Stimulated activated naive CD8-positive, alpha-beta T cell treated with anti-CD3 and anti-CD28 coated beads, Interleukin-15, Interleukin-2, amounts not matched to agents 100 ng/mL and 50 ng/mL, for 24 hours (primary cell): ENCODE measurements around the gene ELOVL1.
"Not testable (repeated sequence)": the region's sequence is repeated elsewhere in the genome, so short reads cannot be mapped to it uniquely, and the experiment has no call there.

Experiments
- H3K27ac Mint-ChIP-seq: one replicate; pipeline ENCODE4 v1.8.0; 2021; ENCODE audit warnings: mild to moderate bottlenecking, mixed read lengths
- H3K27me3 Mint-ChIP-seq: one replicate; pipeline ENCODE4 v1.8.0; 2021; ENCODE audit warnings: mixed read lengths
- H3K36me3 Mint-ChIP-seq: one replicate; pipeline ENCODE4 v1.8.0; 2021; ENCODE audit warnings: low read depth, mixed read lengths
- H3K4me1 Mint-ChIP-seq: one replicate; pipeline ENCODE4 v1.8.0; 2021; ENCODE audit warnings: low read depth, mixed read lengths
- H3K4me3 Mint-ChIP-seq: one replicate; pipeline ENCODE4 v1.8.0; 2021; ENCODE audit warnings: mild to moderate bottlenecking, mixed read lengths
- H3K9me3 Mint-ChIP-seq: one replicate; pipeline ENCODE4 v1.8.0; 2021; ENCODE audit warnings: mixed read lengths

The ELOVL1 gene

DNA sequence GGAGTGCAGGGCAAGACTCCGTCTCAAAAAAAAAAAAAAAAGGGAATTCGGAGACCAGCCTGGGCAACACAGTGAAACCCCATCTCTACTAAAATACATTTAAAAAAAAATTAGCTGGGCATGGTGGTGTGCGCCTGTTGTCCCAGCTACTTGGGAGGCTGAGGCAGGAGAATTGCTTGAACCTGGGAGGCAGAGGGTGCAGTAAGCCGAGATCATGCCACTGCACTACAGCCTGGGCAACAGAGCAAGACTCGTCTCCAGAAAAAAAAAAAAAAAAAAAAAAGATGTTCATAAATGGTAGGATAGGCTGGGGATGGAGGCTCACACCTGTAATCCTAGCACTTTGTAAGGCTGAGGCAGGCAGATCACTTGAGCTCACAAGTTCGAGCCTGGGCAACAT is 2.0 kb upstream of the ELOVL1 start:
- Mint-ChIP-seq H3K36me3 (peaks cover 21% of the 10 kb centered on the region), H3K4me1 (peaks cover 35% of the 10 kb centered on the region)
- not testable (repeated sequence) for H3K27ac Mint-ChIP-seq, H3K4me3 Mint-ChIP-seq, H3K27me3 Mint-ChIP-seq, H3K9me3 Mint-ChIP-seq

DNA sequence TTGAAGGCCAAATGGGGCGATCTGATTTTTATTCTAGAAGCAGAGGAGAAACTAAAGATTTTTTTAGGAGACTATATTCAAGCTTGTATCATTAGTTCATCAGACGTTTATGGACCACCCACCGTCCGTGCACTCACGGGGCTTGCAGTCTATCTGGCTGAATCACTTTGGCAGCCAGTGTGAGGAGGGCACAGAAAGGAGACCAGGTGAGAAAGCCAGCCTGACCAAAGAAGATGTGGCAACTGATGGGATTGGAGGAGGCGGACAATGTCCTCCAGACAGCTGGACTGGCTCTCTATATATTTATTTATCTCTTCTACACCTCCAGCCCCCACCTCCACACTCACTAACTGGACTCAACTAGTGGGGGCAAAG is 822 bp upstream of the ELOVL1 start:
- Mint-ChIP-seq H3K9me3 (no peaks in the 10 kb centered on the region), H3K27me3 (no peaks in the 10 kb centered on the region), H3K4me3 (peak overlapping the region; percentile 95), H3K27ac (peak overlapping the region; percentile 95), H3K4me1 (peaks cover 38% of the 10 kb centered on the region), H3K36me3 (peaks cover 31% of the 10 kb centered on the region)

DNA sequence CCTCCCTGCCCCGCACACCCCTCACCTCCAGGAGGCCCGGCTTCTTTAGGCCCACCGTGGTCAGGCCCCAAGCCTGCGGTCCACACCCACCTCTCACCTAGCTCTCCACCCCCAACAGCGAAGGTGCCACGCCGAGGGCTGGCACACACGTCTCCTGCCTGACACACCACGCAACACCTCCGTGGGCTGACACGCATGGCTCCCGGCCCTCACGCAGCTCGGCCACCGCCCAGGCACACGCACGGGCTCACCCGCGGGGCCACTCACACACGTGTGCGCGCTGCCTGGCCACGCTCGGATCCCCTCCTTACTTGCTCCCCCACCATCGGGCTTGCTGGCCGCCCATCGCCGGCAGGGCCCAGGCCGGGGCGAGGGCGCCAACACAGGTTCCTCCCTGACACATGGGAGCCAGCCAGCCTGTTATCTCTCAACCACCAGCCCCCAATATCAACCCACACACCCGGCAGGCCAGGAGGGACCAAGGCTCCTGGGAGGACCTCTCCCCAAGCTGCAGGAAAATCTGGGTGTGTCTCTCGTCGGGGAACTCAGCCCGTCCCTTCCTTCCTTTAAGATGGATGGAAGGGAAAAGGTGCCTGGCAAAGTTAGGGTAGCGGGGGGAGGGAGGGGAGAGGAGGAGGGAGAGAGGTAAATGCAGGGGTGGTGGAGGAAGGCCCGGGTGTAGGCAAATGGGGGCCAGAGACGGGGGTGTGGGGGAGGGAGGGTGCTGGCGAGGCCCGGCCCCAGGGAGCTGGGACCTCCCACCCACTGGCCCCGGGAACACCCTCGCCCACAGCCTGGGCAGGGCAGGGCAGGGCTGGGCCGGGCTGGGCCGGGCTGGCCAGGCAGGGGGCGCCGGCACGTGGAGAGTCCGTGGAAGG is 546 bp downstream of the ELOVL1 start:
- Mint-ChIP-seq H3K27ac (peak overlapping the region; percentile 89), H3K4me3 (peak overlapping the region; percentile 93), H3K27me3 (no peaks in the 10 kb centered on the region), H3K36me3 (peaks cover 45% of the 10 kb centered on the region), H3K4me1 (peaks cover 48% of the 10 kb centered on the region), H3K9me3 (no peaks in the 10 kb centered on the region)

DNA sequence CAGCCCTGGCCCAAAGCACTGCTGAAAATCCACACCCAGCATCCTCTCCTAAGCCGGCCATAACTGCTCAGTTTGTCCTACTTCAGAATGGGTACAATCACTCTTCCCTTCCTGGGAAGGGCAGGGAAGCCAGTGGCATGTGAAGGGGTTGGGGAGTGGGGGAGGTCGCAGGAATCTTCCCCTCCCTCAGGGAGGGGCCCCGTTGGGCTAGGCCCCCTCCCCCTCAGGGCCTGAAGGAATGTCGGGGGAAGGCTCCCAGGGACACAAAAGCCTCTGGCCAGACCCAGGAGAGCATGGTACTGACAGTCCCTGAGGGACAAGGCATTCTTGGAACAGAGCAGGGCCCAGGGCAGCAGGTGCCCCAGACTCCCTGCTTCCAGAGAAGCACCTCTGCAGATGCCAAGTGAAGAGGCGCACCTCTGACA is 1.2 kb downstream of the ELOVL1 start:
- peaks cover 55% of the 10 kb centered on the region for H3K4me1 Mint-ChIP-seq
- H3K9me3 Mint-ChIP-seq = no peaks in the 10 kb centered on the region
- peak overlapping the region; percentile 89 for H3K27ac Mint-ChIP-seq
- peak overlapping the region; percentile 93 for H3K4me3 Mint-ChIP-seq
- peaks cover 52% of the 10 kb centered on the region for H3K36me3 Mint-ChIP-seq
- no peaks in the 10 kb centered on the region for H3K27me3 Mint-ChIP-seq

DNA sequence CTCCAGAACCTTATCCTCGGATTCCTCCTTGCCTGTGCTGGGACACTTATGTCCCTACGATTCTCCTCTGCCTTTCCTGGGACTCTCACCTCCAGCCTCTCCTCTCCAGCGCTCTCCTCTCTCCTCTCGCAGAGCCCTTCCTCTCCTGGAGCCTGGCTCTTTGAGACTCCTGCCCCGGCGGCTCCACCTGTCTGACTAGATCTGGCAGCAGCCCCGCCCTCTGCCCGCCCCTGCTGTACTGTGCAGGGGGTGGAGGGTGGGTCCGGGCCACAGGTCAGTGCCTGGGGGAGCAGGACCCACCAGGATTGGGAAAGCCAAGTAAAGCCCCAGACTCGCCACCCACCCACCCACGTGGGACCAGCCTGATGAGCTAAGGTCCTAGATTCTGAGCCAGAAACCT is 1.6 kb downstream of the ELOVL1 start:
- Mint-ChIP-seq H3K27me3 (no peaks in the 10 kb centered on the region), H3K9me3 (no peaks in the 10 kb centered on the region), H3K4me1 (peaks cover 59% of the 10 kb centered on the region), H3K36me3 (peaks cover 56% of the 10 kb centered on the region), H3K27ac (peak overlapping the region; percentile 89), H3K4me3 (peak overlapping the region; percentile 93)

DNA sequence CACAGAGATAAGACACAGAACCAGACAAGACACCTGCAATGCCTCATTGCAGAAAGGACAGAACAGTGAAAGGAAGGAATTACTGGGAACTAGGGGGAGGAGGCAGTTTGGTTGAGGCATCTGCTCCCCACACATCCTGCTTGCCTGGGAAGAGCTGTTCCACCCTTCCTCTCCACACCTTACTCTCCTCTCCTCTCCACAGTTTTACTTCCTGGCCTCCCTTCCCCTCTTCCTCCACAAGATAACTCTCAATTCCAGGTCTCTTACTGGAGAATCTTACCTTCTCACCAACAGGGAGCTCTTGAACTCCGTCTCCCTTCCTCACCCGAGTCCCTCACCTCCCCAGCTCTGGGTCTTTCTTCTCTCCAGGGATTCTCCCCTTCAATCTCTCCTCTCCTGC is 2.1 kb downstream of the ELOVL1 start:
- Mint-ChIP-seq H3K27ac (peak overlapping the region; percentile 89), H3K36me3 (peaks cover 60% of the 10 kb centered on the region), H3K9me3 (no peaks in the 10 kb centered on the region), H3K27me3 (no peaks in the 10 kb centered on the region), H3K4me3 (peak overlapping the region; percentile 93), H3K4me1 (peaks cover 62% of the 10 kb centered on the region)

DNA sequence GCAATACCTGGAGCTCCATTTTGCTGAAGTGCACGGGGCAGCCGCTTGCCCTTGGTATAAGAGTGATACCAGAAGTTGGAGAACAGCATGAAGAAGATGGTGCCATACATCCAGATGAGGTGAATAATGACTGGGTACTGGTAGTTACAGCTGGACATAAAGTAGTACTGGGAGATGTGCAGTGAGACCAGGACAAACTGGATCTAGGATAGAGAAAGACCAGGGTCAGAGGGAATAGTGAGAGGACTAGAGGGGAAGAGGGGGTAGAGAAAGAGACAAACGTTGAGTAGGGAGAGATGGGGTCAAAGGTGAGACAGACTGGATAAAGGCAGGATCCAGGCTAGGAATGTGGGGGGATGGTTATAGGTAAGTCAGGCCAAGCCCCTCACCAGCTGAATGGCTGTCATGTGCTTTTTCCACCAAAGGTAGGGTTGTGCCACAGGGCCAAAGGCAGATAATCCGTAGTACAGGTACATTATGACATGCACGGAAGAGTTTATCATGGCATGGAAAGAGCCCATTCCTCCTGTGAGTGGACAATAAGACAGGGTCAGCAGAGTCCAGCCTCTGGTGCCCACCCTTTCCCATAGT is 3.8 kb downstream of the ELOVL1 start:
- Mint-ChIP-seq H3K36me3 (peaks cover 71% of the 10 kb centered on the region), H3K27me3 (no peaks in the 10 kb centered on the region), H3K4me1 (peaks cover 67% of the 10 kb centered on the region), H3K9me3 (no peaks in the 10 kb centered on the region), H3K27ac (peak overlapping the region; percentile 62), H3K4me3 (no peak overlapping the region)

DNA sequence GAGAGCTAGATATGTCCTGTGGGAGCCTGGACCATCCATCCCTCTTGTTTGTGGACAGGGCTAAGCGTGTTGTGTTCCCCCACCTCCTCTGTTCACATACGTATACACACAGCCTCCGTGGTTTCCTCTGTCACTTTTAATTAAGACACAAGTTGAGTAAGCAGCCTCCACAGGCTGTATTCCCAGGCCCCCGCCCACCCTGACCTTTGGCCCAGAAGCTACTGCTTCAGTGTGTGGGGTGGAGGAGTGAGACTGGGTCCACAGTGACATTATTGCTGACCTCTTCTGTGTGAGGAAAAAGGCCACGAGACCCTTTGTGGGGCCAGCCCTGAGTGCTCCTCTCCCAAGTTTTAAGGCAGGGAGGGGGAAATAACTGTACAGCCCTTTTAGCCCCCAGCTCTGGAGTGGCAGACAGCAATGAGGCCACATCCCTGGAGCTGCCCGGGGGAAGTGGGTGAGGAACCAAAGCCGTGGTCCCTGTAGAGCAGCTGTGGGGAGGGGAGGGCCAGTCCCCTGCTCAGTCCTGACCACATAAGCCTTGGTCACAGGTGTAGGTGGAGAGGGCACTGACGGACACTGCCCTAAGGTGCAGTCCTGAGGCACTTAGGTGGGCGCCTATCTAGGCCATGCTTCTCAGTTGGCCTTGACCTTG is 4.4 kb downstream of the ELOVL1 start:
- no peak overlapping the region for H3K4me3 Mint-ChIP-seq
- peaks cover 67% of the 10 kb centered on the region for H3K36me3 Mint-ChIP-seq
- H3K4me1 Mint-ChIP-seq = peaks cover 60% of the 10 kb centered on the region
- peak overlapping the region; percentile 84 for H3K27ac Mint-ChIP-seq
- no peaks in the 10 kb centered on the region for H3K9me3 Mint-ChIP-seq
- H3K27me3 Mint-ChIP-seq = no peaks in the 10 kb centered on the region

DNA sequence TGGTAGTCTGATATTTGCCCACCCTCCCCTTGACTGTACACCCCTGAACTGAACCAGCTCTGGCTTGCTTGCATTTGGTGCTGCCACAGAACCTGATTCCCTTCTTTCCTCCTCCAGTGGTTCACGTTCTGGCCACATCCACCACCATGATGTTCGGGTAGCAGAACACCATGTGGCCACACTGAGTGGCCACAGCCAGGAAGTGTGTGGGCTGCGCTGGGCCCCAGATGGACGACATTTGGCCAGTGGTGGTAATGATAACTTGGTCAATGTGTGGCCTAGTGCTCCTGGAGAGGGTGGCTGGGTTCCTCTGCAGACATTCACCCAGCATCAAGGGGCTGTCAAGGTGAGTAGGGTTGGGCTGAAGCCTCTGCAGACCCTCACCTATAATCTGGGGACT is 7.2 kb downstream of the ELOVL1 start:
- Mint-ChIP-seq H3K9me3 (no peaks in the 10 kb centered on the region), H3K4me1 (peaks cover 56% of the 10 kb centered on the region), H3K36me3 (peaks cover 66% of the 10 kb centered on the region), H3K4me3 (peak overlapping the region; percentile 95), H3K27ac (no peak overlapping the region), H3K27me3 (no peaks in the 10 kb centered on the region)

DNA sequence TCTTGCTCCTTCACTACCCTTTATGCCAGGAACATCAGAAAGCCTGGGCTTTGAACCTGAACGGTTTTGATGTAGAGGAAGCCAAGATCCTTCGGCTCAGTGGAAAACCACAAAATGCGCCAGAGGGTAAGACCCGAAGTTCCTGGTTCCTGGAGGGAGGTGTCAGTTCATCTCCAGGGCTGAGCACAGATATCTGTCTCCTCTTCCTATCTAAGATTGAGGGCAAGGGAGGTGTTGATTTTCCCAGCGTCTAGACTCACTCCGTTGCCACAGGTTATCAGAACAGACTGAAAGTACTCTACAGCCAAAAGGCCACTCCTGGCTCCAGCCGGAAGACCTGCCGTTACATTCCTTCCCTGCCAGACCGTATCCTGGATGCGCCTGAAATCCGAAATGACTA is 8.1 kb downstream of the ELOVL1 start:
- no peaks in the 10 kb centered on the region for H3K9me3 Mint-ChIP-seq
- H3K36me3 Mint-ChIP-seq = peaks cover 58% of the 10 kb centered on the region
- H3K4me3 Mint-ChIP-seq = peak overlapping the region; percentile 95

DNA sequence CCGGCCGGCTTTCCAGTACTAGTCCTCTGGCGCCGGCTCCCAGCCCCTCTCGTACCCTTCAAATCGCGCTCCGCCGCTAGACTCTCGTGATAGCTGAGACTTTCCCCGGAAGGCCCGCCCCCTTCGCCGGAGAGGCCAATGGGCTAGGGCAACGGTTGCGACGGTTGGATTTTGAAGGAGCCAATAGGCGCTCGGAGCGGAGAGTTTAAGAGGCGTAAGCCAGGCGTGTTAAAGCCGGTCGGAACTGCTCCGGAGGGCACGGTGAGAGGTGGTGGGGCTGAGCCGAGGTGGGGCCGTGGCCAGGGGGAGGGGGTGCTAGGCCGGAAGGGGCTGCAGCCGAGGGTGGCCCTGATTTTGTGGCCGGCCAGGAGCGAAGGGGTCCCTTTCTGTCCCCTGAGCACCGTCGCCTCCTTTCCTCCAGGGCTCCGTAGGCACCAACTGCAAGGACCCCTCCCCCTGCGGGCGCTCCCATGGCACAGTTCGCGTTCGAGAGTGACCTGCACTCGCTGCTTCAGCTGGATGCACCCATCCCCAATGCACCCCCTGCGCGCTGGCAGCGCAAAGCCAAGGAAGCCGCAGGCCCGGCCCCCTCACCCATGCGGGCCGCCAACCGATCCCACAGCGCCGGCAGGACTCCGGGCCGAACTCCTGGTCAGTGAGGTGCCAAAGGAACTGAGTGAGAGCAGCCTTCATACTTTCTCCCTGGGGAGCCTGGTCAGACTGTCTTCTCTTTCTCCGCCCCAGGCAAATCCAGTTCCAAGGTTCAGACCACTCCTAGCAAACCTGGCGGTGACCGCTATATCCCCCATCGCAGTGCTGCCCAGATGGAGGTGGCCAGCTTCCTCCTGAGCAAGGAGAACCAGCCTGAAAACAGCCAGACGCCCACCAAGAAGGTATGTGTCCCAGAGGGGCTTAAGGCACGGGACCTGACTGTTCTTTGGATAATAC is 8.8 kb downstream of the ELOVL1 start, which contains the start of gene CDC20:
Gene CDC20, plus strand, starts transcription at position 236 of the 948 bp plus-strand sequence. Its CDS starts 235 bp downstream, at position 471.
- Mint-ChIP-seq H3K36me3 (peaks cover 52% of the 10 kb centered on the region), H3K4me1 (peaks cover 49% of the 10 kb centered on the region), H3K4me3 (peak within 1 kb of the TSS; percentile 95), H3K9me3 (no peaks in the 10 kb centered on the region), H3K27me3 (no peaks in the 10 kb centered on the region), H3K27ac (peak within 1 kb of the TSS; percentile 93)

More for the DNA sequence above, 8.1 kb downstream of the ELOVL1 start:
- H3K27ac Mint-ChIP-seq = peak overlapping the region; percentile 45
- no peaks in the 10 kb centered on the region for H3K27me3 Mint-ChIP-seq
- H3K4me1 Mint-ChIP-seq = peaks cover 49% of the 10 kb centered on the region

DNA sequence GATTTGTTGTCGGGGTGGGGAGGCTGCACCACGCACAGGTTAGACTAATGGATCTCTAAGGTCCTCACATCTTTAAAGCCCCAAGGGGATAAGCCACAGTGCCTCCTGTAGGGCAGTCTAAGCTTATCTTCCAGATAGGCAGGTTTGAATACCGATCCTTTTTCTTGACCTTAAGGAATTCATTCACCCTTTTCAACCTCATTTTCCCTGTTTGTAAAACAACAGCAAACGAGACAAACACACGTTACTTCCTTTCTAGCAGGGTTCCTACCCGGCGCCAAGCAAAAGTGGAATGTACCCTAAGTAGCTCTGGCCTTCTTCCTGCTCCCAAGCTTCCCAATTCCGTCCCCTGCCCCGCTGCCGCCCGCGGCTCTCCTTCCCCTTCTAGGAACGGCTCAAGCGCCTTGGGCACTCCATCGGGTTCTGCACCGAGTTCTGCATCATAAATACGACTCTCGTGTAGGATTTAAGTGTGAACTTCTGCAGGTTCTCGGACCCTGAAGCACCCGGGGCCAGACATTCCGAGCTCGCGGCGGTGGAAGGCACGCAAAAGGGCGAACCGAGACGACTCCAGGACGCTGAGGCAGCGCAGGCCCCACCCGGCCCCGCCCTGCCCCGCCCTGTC is 9.6 kb downstream of the ELOVL1 start:
- peaks cover 44% of the 10 kb centered on the region for H3K36me3 Mint-ChIP-seq
- peak overlapping the region; percentile 95 for H3K4me3 Mint-ChIP-seq
- H3K4me1 Mint-ChIP-seq = peaks cover 43% of the 10 kb centered on the region
- no peaks in the 10 kb centered on the region for H3K27me3 Mint-ChIP-seq
- no peaks in the 10 kb centered on the region for H3K9me3 Mint-ChIP-seq
- H3K27ac Mint-ChIP-seq = peak overlapping the region; percentile 93

DNA sequence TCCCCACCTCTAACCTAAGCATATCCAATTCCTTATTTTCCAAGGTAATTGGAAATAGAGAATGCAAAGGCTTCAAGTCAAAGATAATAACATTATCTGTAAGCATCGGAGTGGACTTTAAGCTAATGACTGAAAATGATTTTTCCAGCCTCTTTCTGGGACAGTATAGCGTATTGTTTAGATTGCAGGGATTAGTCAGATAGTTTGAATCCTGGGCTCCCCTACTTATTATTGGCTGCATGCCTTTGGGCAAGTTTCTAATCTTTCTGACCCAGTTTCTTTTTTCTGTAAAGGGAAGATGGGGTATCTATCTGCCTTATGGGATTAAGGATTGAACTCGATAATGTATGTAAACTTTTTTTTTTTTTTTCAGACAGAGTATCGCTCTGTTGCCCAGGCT is 10.6 kb downstream of the ELOVL1 start:
- no peak overlapping the region for H3K27ac Mint-ChIP-seq
- peaks cover 34% of the 10 kb centered on the region for H3K36me3 Mint-ChIP-seq
- H3K9me3 Mint-ChIP-seq = no peaks in the 10 kb centered on the region
- H3K4me1 Mint-ChIP-seq = peaks cover 35% of the 10 kb centered on the region
- H3K4me3 Mint-ChIP-seq = peak overlapping the region; percentile 12
- H3K27me3 Mint-ChIP-seq = no peaks in the 10 kb centered on the region

DNA sequence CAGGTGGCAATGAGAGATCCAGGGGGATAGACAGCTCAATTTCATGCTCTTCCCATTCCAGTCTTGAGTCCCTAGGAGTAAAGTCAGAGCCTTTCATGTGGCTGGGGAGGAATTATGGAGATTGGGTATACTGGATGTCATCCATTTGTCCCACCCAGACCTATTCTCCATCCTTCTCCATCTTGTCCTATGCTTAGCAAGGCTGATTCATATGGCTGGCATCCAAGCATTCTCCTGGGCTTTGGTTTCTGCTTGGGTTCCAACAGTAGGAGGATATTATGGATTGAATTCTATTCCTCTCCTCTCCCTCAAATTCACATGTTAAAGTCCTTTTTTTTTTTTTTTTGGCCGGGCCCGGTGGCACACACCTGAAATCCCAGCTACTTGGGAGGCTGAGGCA is 12.9 kb downstream of the ELOVL1 start:
- H3K27me3 Mint-ChIP-seq = no peaks in the 10 kb centered on the region
- H3K4me3 Mint-ChIP-seq = no peak overlapping the region
- no peak overlapping the region for H3K27ac Mint-ChIP-seq
- peaks cover 11% of the 10 kb centered on the region for H3K36me3 Mint-ChIP-seq
- peaks cover 14% of the 10 kb centered on the region for H3K4me1 Mint-ChIP-seq
- H3K9me3 Mint-ChIP-seq = no peaks in the 10 kb centered on the region
